Spleen (tissue), 11 donors: Measurements from ENCODE around the gene ZNF335. TPM values are rescaled to one million over a fixed set of nuclear protein-coding genes. Genes with fewer than 3 reads are reported as not detected.

Experiments used
- DNase-seq: peaks from one replicate; pipeline ENCODE4 v3.0.0-alpha.2; 2020
- H3K27ac ChIP-seq, 8 donors: fragments of 200-600 bp; sonication (generic) in 7 of 8; 1 replicate in 4 of 8; 2 replicates in 4 of 8; pipeline versions ENCODE4 v1.5.0 to v1.8.0; 2016 to 2021; ENCODE audit warnings: inconsistent platforms in 4 of 8, mild to moderate bottlenecking in 4 of 8, moderate library complexity in 1 of 8
- H3K27me3 ChIP-seq, 7 donors: fragments of 200-600 bp; sonication (generic) in 6 of 7; replicated peaks in 1 of 7; 1 replicate in 4 of 7; 2 replicates in 3 of 7; pipeline versions ENCODE4 v1.5.0 to v1.8.0; 2016 to 2021; ENCODE audit warnings: inconsistent platforms in 3 of 7, mild to moderate bottlenecking in 1 of 7
- H3K36me3 ChIP-seq, 6 donors: fragments of 200-600 bp; sonication (generic) in 5 of 6; 1 replicate in 4 of 6; 2 replicates in 2 of 6; pipeline versions ENCODE4 v1.5.0 to v1.8.0; 2016 to 2021; ENCODE audit warnings: inconsistent platforms in 2 of 6
- H3K4me1 ChIP-seq, 6 donors: fragments of 200-600 bp; sonication (generic) in 5 of 6; 1 replicate in 3 of 6; 2 replicates in 3 of 6; pipeline versions ENCODE4 v1.5.0 to v1.8.0; 2016 to 2021; ENCODE audit warnings: inconsistent platforms in 3 of 6
- H3K4me3 ChIP-seq, 8 donors: fragments of 200-600 bp; sonication (generic) in 7 of 8; 1 replicate in 4 of 8; 2 replicates in 4 of 8; pipeline versions ENCODE4 v1.5.0 to v1.8.0; 2016 to 2021; ENCODE audit warnings: inconsistent platforms in 4 of 8, mild to moderate bottlenecking in 4 of 8, moderate library complexity in 2 of 8
- H3K9me3 ChIP-seq, 8 donors: fragments of 200-600 bp; sonication (generic) in 7 of 8; 1 replicate in 4 of 8; 2 replicates in 4 of 8; pipeline versions ENCODE4 v1.5.0 to v1.8.0; 2016 to 2021; ENCODE audit warnings: inconsistent platforms in 4 of 8
- POLR2A ChIP-seq, 3 donors: fragments of 450-650 bp; IDR thresholded peaks; one replicate each; pipeline ENCODE4 v1.5.1; 2017; ENCODE audit warnings: antibody characterized with exemption in 3 of 3, mild to moderate bottlenecking in 1 of 3
- POLR2AphosphoS5 ChIP-seq, 3 donors: sonication (generic); formaldehyde crosslinking; IDR thresholded peaks; one replicate each; pipeline ENCODE4 v1.5.1; 2017; ENCODE audit warnings: antibody characterized with exemption in 3 of 3
- WGBS, 5 donors: extraction: QIAGEN DNeasy Blood & Tissue Kit in 3 of 5; methylation state at CpG; one replicate each; pipeline versions ENCODE4 v1.1.5 to v1.1.7; 2013 to 2018; 5-methylcytosine and 5-hydroxymethylcytosine counted together
- intact Hi-C: fragments of 100-400 bp; cut with DNase I; formaldehyde crosslinking; loops from one replicate; pipeline ENCODE4 v1.15.0; 2023; ENCODE audit warnings: low total_unique reads
- polyA plus RNA-seq, 3 donors: library from polyadenylated mRNA; stranded (reverse); fragments of 200-250 nt; gene quantifications; one replicate each; pipeline ENCODE4 v1.2.1, GENCODE V29; 2013
- total RNA-seq, 7 donors: library from RNA; depleted of rRNA in 3 of 7; stranded (reverse); fragments of >200 nt in 3 of 7; fragmentation: NEBNext Ultra II Directional in 4 of 7; extraction: Animal tissue kit (Norgen Biotek cat#: 25700) in 4 of 7; gene quantifications; one replicate each; pipeline versions ENCODE4 v1.1.0 to v1.2.1, GENCODE V29; 2016 to 2021
- TF ChIP-seq, protein P1 (sequence below), 11 experiments: fragments of 200-600 bp in 7 of 11; fragments of 450-650 bp in 4 of 11; sonication (generic) in 4 of 11; IDR thresholded peaks in 8 of 11; conservative IDR thresholded peaks in 3 of 11; 1 replicate in 7 of 11; 2 replicates in 4 of 11; pipeline versions ENCODE4 v1.4.0 to v1.8.0; 2016 to 2021; ENCODE audit warnings: antibody characterized with exemption in 11 of 11, inconsistent platforms in 4 of 11, mild to moderate bottlenecking in 1 of 11
- donor health status: healthy with polysubstance abuse.
- donor health status: DM: no; HTN: no; CAD: no; lungs with moderate emphysema.
- donor health status: DM: no; HTN: no; CAD: no.
- donor health status: Bipolar disorder and iron deficiency.
- donor health status: healthy.
- donor health status: DM: no; HTN: no; CAD: no.
- donor health status: DM: yes; HTN: yes; CAD: no.

Gene ZNF335
- total and polyA plus RNA-seq, 10 donors = 8.2 to 46.3 (median 32.5) TPM

- H3K4me3 ChIP-seq = no peak overlapping the region
- no peaks in the 10 kb centered on the region for H3K27me3 ChIP-seq
- no peaks in the 10 kb centered on the region for H3K9me3 ChIP-seq
- DNase-seq = no peak
- H3K36me3 ChIP-seq = peaks cover 0 to 97% (median 87%) of the 10 kb centered on the region in 6 donors
- intact Hi-C loops = no loop called here
- peak; percentile 31 to 64 (median 39) for TF ChIP-seq POLR2AphosphoS5 (IDR thresholded peaks at IDR 0.05)
- TF ChIP-seq, protein P1, sequence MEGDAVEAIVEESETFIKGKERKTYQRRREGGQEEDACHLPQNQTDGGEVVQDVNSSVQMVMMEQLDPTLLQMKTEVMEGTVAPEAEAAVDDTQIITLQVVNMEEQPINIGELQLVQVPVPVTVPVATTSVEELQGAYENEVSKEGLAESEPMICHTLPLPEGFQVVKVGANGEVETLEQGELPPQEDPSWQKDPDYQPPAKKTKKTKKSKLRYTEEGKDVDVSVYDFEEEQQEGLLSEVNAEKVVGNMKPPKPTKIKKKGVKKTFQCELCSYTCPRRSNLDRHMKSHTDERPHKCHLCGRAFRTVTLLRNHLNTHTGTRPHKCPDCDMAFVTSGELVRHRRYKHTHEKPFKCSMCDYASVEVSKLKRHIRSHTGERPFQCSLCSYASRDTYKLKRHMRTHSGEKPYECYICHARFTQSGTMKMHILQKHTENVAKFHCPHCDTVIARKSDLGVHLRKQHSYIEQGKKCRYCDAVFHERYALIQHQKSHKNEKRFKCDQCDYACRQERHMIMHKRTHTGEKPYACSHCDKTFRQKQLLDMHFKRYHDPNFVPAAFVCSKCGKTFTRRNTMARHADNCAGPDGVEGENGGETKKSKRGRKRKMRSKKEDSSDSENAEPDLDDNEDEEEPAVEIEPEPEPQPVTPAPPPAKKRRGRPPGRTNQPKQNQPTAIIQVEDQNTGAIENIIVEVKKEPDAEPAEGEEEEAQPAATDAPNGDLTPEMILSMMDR (IDR thresholded peaks at IDR 0.05 in 8 of 11, conservative IDR thresholded peaks at IDR 0.05 in 3 of 11) = no peak
- WGBS, 5 donors = 80 to 92% (median 85%) methylated on average over 7 to 9 of the region's 9 CpGs
- peaks cover 0 to 46% (median 34%) of the 10 kb centered on the region in 6 donors for H3K4me1 ChIP-seq
- H3K27ac ChIP-seq = peak overlapping the region in 1 of 8 donors; percentile 17
Measured at GRCh38 chr20:45950330-45950646, 21.7 kb downstream of the ZNF335 start.

DNA sequence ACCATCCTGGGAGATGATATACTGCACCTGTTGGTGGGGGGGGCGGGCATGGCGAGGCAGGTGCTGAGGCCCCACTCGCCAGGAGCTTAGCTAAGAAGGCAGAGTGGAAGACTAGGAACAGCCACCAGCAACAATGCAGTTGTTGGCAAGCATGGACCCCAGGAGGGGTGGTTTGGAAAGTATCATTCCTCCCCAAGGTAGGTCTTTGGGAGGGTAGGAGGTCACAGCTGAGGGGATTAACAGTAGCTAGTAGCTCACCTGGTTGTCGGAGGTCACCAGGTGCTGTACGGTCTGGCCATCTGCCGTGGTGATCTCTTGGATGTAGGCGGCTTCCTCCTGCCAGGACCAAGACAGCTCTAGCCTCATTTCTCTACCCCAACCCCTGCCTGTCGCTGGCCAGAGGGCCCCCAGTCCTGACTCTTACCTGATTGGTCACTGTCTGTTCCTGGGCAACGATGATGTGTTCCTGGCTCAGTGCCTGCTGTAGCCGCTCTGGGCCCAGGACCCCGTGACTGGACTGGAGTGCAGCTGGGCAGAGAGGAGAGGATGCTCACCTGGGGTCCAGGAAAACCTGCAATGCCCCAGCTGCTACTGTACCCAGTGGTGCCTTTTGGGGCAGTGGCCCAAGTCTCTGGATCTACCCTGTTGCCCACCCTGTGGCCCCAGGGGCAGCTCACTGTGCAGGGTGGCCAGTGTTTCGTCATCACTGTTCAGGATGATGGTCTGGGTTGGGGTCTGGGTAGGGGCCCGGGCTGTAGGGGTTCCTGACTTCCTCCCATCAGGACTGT is 22.3 kb downstream of the ZNF335 start:
- Histone ChIP-seq H3K27me3 (no peaks in the 10 kb centered on the region), H3K4me3 (no peak overlapping the region), H3K9me3 (no peaks in the 10 kb centered on the region), H3K27ac (peak overlapping the region in 1 of 8 donors; percentile 87), H3K4me1 (peaks cover 0 to 52% (median 37%) of the 10 kb centered on the region in 6 donors), H3K36me3 (peaks cover 0 to 97% (median 92%) of the 10 kb centered on the region in 6 donors)
- intact Hi-C loops = no loop called here
- WGBS, 5 donors = 84 to 95% (median 91%) methylated on average over 8 to 13 of the region's 13 CpGs
- TF ChIP-seq POLR2AphosphoS5 (IDR thresholded peaks at IDR 0.05) (peak; percentile 34 to 63 (median 39)), POLR2A (IDR thresholded peaks at IDR 0.05) (no peak)
- DNase-seq = no peak

DNA sequence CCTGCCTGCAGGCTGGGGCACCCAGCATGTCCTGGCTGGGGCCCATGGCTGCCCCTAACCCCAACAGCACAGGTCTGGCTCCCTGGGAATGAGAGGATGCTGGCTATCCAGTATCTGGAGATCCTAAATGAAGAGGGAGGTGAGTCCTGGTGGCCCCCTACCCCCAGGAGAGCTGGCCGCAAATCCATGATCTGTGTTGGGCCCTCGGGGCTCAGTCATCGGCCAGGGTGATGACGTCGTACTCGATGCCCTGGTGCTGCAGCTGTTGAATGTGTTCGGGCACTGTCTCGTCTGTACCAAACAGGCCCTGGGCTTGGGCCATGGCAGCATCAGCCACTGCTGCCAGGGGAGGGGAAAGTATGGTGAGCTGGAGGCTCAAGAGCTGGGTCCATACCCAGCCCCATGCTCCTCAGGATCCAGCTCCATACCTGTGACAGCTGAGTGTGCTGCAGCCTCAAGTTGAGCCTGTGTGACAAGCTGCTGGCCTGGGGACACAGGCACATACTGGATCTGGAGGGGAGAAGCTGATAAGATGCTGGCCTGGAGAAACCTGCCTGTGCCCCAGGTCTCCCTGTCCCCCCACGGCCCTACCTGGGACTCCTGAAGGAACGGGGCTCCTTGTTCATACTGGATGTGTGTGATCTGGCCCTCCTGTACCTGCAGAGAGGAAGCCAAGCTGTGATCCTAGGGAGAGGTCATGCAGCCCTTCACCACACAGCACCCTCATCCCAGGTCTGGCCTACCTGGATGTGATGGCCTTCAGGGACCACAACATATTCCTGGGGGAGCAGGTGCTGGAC is 23.1 kb downstream of the ZNF335 start:
- peak overlapping the region in 7 of 8 donors; percentile 63 to 87 (median 78) for H3K27ac ChIP-seq
- H3K9me3 ChIP-seq = no peaks in the 10 kb centered on the region
- peaks cover 0 to 59% (median 38%) of the 10 kb centered on the region in 6 donors for H3K4me1 ChIP-seq
- H3K36me3 ChIP-seq = peaks cover 0 to 100% (median 100%) of the 10 kb centered on the region in 6 donors
- intact Hi-C loops = no loop called here
- no peaks in the 10 kb centered on the region for H3K27me3 ChIP-seq
- TF ChIP-seq, protein P1 (IDR thresholded peaks at IDR 0.05 in 8 of 11, conservative IDR thresholded peaks at IDR 0.05 in 3 of 11) = no peak
- peak; percentile 1 to 64 (median 48) for TF ChIP-seq POLR2AphosphoS5 (IDR thresholded peaks at IDR 0.05)
- WGBS, 5 donors = 81 to 91% (median 86%) methylated on average over 10 of the region's 10 CpGs
- H3K4me3 ChIP-seq = no peak overlapping the region
- DNase-seq = no peak

DNA sequence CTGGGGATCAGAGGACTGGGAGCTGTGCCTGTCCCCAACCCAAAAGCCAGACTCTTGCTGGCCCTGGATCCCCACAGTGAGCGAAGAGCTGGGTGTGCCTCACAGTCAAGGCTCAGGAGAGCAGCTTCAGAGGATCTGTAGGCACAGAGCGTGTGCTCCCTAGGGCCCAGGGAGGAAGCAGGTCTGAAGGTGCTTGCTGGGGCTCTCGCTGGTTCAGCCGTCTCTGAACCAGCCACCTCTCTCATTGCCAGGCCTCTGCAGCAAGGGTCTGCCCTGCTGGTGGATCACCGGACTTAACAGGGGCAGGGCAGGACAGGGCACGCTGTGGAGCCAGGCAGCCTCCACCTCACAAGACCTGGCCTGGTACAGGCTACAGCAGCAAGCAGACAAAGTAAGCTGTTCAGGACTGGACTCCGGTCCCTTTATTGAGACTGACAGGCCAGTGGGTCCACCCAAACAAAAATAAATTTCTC is 23.7 kb downstream of the ZNF335 start:
- H3K4me3 ChIP-seq = no peak overlapping the region
- no peaks in the 10 kb centered on the region for H3K9me3 ChIP-seq
- TF ChIP-seq POLR2AphosphoS5 (IDR thresholded peaks at IDR 0.05) (peak; percentile 42 to 68 (median 44)), POLR2A (IDR thresholded peaks at IDR 0.05) (no peak)
- peaks cover 0 to 65% (median 38%) of the 10 kb centered on the region in 6 donors for H3K4me1 ChIP-seq
- no peaks in the 10 kb centered on the region for H3K27me3 ChIP-seq
- 70 to 82% (median 74%) methylated on average over 4 to 7 of the region's 7 CpGs for WGBS, 5 donors
- intact Hi-C loops = no loop called here
- H3K36me3 ChIP-seq = peaks cover 0 to 100% (median 100%) of the 10 kb centered on the region in 6 donors
- no peak for DNase-seq
- peak overlapping the region; percentile 35 to 87 (median 78) for H3K27ac ChIP-seq
